Astrocyte (in vitro differentiated cells and primary cell): ENCODE results near the gene FOXP3. TPM values are rescaled to one million over a fixed set of nuclear protein-coding genes. Genes with fewer than 3 reads are reported as not detected.

Experiments
- DNase-seq: peaks from one replicate; pipeline ENCODE4 v3.0.0-alpha.2; 2010; ENCODE audit warnings: low read depth
- FAIRE-seq: peaks from 2 replicates; lab custom pipeline; 2011; peaks lifted over from hg19 to GRCh38; lab: Jason Lieb, UNC
- H2AFZ ChIP-seq: 2 replicates; pipeline ENCODE4 v1.6.0; 2012; ENCODE audit warnings: low read depth, low read length, inconsistent platforms
- H3K27ac ChIP-seq: 2 replicates; pipeline ENCODE4 v1.5.1; 2011; ENCODE audit warnings: low read depth, low read length, inconsistent platforms
- H3K27me3 ChIP-seq: 2 replicates; pipeline ENCODE4 v1.6.0; 2011; ENCODE audit warnings: low read length, inconsistent platforms; ENCODE audit not compliant: insufficient read depth
- H3K36me3 ChIP-seq: 2 replicates; pipeline ENCODE4 v1.5.1; 2011; ENCODE audit warnings: low read length, inconsistent platforms; ENCODE audit not compliant: insufficient read depth
- H3K4me1 ChIP-seq: 2 replicates; pipeline ENCODE4 v1.5.1; 2011; ENCODE audit warnings: low read length, inconsistent platforms; ENCODE audit not compliant: insufficient read depth
- H3K4me2 ChIP-seq: 2 replicates; pipeline ENCODE4 v1.6.0; 2012; ENCODE audit warnings: low read length, inconsistent platforms
- H3K4me3 ChIP-seq: 2 replicates; pipeline ENCODE4 v1.5.1; 2011; ENCODE audit warnings: low read depth, mild to moderate bottlenecking, low read length, inconsistent platforms; ENCODE audit not compliant: insufficient read depth
- H3K79me2 ChIP-seq: 2 replicates; pipeline ENCODE4 v1.6.0; 2012; ENCODE audit warnings: mild to moderate bottlenecking, low read length, inconsistent platforms; ENCODE audit not compliant: insufficient read depth
- H3K9ac ChIP-seq: 2 replicates; pipeline ENCODE4 v1.6.0; 2012; ENCODE audit warnings: mild to moderate bottlenecking, low read length, inconsistent platforms
- H3K9me3 ChIP-seq: 2 replicates; pipeline ENCODE4 v1.5.1; 2012; ENCODE audit warnings: low read depth, mild to moderate bottlenecking, low read length, inconsistent platforms; ENCODE audit not compliant: insufficient read depth
- H4K20me1 ChIP-seq: 2 replicates; pipeline ENCODE4 v1.6.0; 2012; ENCODE audit warnings: low read length, inconsistent platforms; ENCODE audit not compliant: insufficient read depth
- H3K27ac Mint-ChIP-seq: one replicate; pipeline ENCODE4 v1.8.0; 2021; ENCODE audit warnings: mild to moderate bottlenecking, mixed read lengths; ENCODE audit not compliant: unreplicated experiment
- H3K27me3 Mint-ChIP-seq: one replicate; pipeline ENCODE4 v1.8.0; 2021; ENCODE audit warnings: low read depth, mixed read lengths; ENCODE audit not compliant: unreplicated experiment
- H3K36me3 Mint-ChIP-seq: one replicate; pipeline ENCODE4 v1.8.0; 2021; ENCODE audit warnings: low read depth, mixed read lengths; ENCODE audit not compliant: unreplicated experiment
- H3K4me1 Mint-ChIP-seq: one replicate; pipeline ENCODE4 v1.8.0; 2021; ENCODE audit warnings: low read depth, mixed read lengths; ENCODE audit not compliant: unreplicated experiment
- H3K4me3 Mint-ChIP-seq: one replicate; pipeline ENCODE4 v1.8.0; 2021; ENCODE audit warnings: mild to moderate bottlenecking, moderate library complexity, mixed read lengths; ENCODE audit not compliant: unreplicated experiment
- H3K9me3 Mint-ChIP-seq: one replicate; pipeline ENCODE4 v1.8.0; 2021; ENCODE audit warnings: mild to moderate bottlenecking, mixed read lengths; ENCODE audit not compliant: unreplicated experiment
- CTCF ChIP-seq: IDR thresholded peaks from 2 replicates; pipeline ENCODE4 v1.5.1; 2011; ENCODE audit warnings: low read depth, mild to moderate bottlenecking, inconsistent platforms, low read length, moderate library complexity; ENCODE audit not compliant: insufficient read depth
- EZH2 ChIP-seq: IDR thresholded peaks from 2 replicates; pipeline ENCODE4 v1.6.1; 2012; ENCODE audit warnings: mild to moderate bottlenecking, low read length, inconsistent platforms; ENCODE audit not compliant: insufficient read depth
- total RNA-seq: library from RNA; stranded (reverse); gene quantifications from 2 replicates; pipeline ENCODE4 v1.2.1, GENCODE V29; 2021

The FOXP3 gene
- total RNA-seq, 1 donor from 2014 or later, result 0.09 TPM

DNA sequence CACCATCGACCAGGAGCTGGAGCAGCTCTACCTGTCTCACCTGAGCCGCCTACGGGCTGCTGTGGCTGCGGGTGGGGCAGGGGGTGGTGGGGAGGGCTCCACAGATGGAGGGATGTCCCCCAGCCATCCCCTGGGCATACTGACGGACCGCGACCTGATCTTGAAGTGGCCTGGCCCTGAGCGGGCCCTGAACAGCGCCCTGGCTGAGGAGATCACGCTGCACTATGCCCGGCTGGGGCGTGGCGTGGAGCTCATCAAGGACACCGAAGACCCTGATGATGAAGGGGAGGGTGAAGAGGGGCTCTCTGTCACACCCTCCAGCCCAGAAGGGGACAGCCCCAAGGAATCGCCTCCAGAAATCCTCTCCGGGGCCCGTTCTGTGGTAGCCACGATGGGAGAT is 21.6 kb upstream of the FOXP3 start:
- Mint-ChIP-seq H3K36me3 (no peaks in the 10 kb centered on the region), H3K27me3 (no peaks in the 10 kb centered on the region), H3K9me3 (no peaks in the 10 kb centered on the region), H3K4me1 (peaks cover 6% of the 10 kb centered on the region), H3K4me3 (no peak overlapping the region), H3K27ac (no peak overlapping the region)
- H3K4me3 ChIP-seq, result no peak overlapping the region
- no peaks in the 10 kb centered on the region for H4K20me1 ChIP-seq
- H3K9me3 ChIP-seq, result no peaks in the 10 kb centered on the region
- no peaks in the 10 kb centered on the region for H3K27me3 ChIP-seq
- H3K79me2 ChIP-seq, result no peaks in the 10 kb centered on the region
- H3K4me2 ChIP-seq, result no peak overlapping the region
- FAIRE-seq (no peak), DNase-seq (no peak)
- no peak overlapping the region for H3K27ac ChIP-seq
- no peak overlapping the region for H3K9ac ChIP-seq
- no peak for TF ChIP-seq EZH2
- TF ChIP-seq CTCF, result no peak
- H2AFZ ChIP-seq, result no peak overlapping the region
- H3K36me3 ChIP-seq, result no peaks in the 10 kb centered on the region
- H3K4me1 ChIP-seq, result no peaks in the 10 kb centered on the region

DNA sequence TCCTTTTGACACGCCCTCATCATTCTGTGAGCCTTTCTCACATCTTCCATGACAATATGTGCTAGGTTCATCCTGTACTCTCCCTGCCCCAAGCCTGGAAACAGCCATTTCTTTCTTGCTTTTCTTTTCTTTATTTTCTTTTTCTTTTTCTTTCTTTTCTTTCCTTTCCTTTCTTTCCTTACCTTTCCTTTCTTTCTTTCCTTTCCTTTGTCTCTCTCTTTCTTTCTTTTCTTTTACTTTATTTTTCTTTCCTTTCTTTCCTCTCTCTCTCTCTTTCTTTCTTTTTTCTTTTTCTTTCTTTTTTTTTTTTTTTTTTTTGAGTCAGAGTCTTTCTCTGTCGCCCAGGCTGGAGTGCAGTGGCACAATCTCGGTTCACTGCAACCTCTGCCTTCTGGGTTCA is 19.7 kb upstream of the FOXP3 start:
- no peaks in the 10 kb centered on the region for H3K27me3 ChIP-seq
- no peaks in the 10 kb centered on the region for H3K9me3 Mint-ChIP-seq
- no peak overlapping the region for H3K4me3 Mint-ChIP-seq
- no peak overlapping the region for H3K9ac ChIP-seq
- DNase-seq (no peak), FAIRE-seq (no peak)
- no peaks in the 10 kb centered on the region for H4K20me1 ChIP-seq
- H3K4me3 ChIP-seq, result no peak overlapping the region
- H3K4me1 ChIP-seq, result no peaks in the 10 kb centered on the region
- H3K9me3 ChIP-seq, result no peaks in the 10 kb centered on the region
- no peak overlapping the region for H3K4me2 ChIP-seq
- H3K27ac Mint-ChIP-seq, result no peak overlapping the region
- H3K27ac ChIP-seq, result no peak overlapping the region
- H3K36me3 ChIP-seq, result no peaks in the 10 kb centered on the region
- no peaks in the 10 kb centered on the region for H3K79me2 ChIP-seq
- TF ChIP-seq EZH2 (no peak), CTCF (no peak)
- H3K36me3 Mint-ChIP-seq, result no peaks in the 10 kb centered on the region
- H3K27me3 Mint-ChIP-seq, result no peaks in the 10 kb centered on the region
- H3K4me1 Mint-ChIP-seq, result peaks cover 6% of the 10 kb centered on the region
- no peak overlapping the region for H2AFZ ChIP-seq

DNA sequence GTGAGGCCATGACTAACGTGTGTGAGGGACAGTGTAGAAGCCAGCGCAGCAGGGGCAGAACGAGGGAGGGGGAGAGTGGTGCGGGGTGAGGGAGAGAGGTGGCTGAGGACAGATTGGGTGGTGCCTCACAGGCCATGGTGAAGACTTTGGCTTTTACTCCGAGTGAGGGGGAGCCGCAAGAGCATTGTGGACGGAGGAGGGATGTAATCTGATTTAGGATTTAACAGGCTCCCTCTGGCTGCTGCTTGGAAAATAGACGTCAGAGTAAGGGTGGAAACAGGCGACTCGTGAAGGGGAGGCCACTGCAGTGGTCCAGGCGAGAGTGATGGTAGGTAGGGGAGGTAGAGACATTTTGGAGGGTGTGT is 18.1 kb upstream of the FOXP3 start:
- H3K4me1 ChIP-seq, result no peaks in the 10 kb centered on the region
- Mint-ChIP-seq H3K27me3 (no peaks in the 10 kb centered on the region), H3K27ac (no peak overlapping the region), H3K9me3 (no peaks in the 10 kb centered on the region), H3K36me3 (no peaks in the 10 kb centered on the region), H3K4me1 (peaks cover 7% of the 10 kb centered on the region), H3K4me3 (no peak overlapping the region)
- no peak overlapping the region for H3K4me3 ChIP-seq
- H3K9ac ChIP-seq, result no peak overlapping the region
- H3K9me3 ChIP-seq, result no peaks in the 10 kb centered on the region
- peak overlapping the region; percentile 50 for H3K4me2 ChIP-seq
- DNase-seq (peak; percentile 8), FAIRE-seq (peak; percentile 70)
- no peak for TF ChIP-seq EZH2
- no peak for TF ChIP-seq CTCF
- no peak overlapping the region for H3K27ac ChIP-seq
- no peaks in the 10 kb centered on the region for H3K36me3 ChIP-seq
- H3K27me3 ChIP-seq, result no peaks in the 10 kb centered on the region
- no peaks in the 10 kb centered on the region for H4K20me1 ChIP-seq
- no peak overlapping the region for H2AFZ ChIP-seq
- H3K79me2 ChIP-seq, result no peaks in the 10 kb centered on the region
